ENCODE measurements around the gene HEXIM1. TPM values are rescaled to one million over a fixed set of nuclear protein-coding genes. Genes with fewer than 3 reads are reported as not detected.

Gene HEXIM1
- total and polyA plus RNA-seq, 7 experiments from 2014 or later = 5.1 to 41.3 (median 30.5) TPM

GRCh38 chr17:45146592-45146889 lies 1.7 kb upstream of the HEXIM1 start:
- ChIA-PET CTCF (interaction anchor here (0.7 to 3.5 kb wide), 2 partner anchors 11 to 50 kb away, joined by 3 to 12 read pairs; partner anchors contain the start of gene ACBD4), POLR2A (interaction anchor here (1.0 to 10.7 kb wide), 4 partner anchors 9 to 26 kb away, joined by 4 to 232 read pairs (median 8); partner anchors contain the start of genes ACBD4, HEXIM2 and PLCD3)
- H3K9me3 Mint-ChIP-seq = peaks cover 0 to 13% (median 0%) of the 10 kb centered on the region in 11 donors
- no peak for ATAC-seq
- intact Hi-C loops (cut with micrococcal nuclease) = loop anchor here (5.0 to 10.0 kb wide), 4 partner anchors 171 to 1046 kb away; partner anchors contain the start of genes KANSL1 (in 1 of the 2) and MAP3K14 (in 1 of the 2)
- Histone ChIP-seq H3K27ac (ENCODE audit: low read depth, low read length) (peak overlapping the region; percentile 91), H3K4me1 (ENCODE audit: control insufficient read depth in 2 of 2, insufficient read depth in 2 of 2, low read length in 2 of 2) (peaks cover 18 to 30% of the 10 kb centered on the region in 2 donors), H3K36me3 (ENCODE audit: control insufficient read depth in 2 of 3, insufficient read depth in 3 of 3, low read length in 3 of 3) (peaks cover 0 to 6% (median 0%) of the 10 kb centered on the region in 3 experiments), H3K9me3 (ENCODE audit: control insufficient read depth in 2 of 3, low read length in 3 of 3) (no peaks in the 10 kb centered on the region), H3K27me3 (ENCODE audit: control insufficient read depth in 2 of 2, insufficient read depth in 2 of 2, low read length in 2 of 2) (no peaks in the 10 kb centered on the region), H3K4me3 (ENCODE audit: low read length) (peak overlapping the region; percentile 80)
- peaks cover 15 to 72% (median 59%) of the 10 kb centered on the region in 7 donors for H3K4me1 Mint-ChIP-seq
- no peak for DNase-seq
- H3K4me3 Mint-ChIP-seq = peak overlapping the region; percentile 89 to 100 (median 99)
- peaks cover 0 to 15% (median 0%) of the 10 kb centered on the region in 5 donors for H3K36me3 Mint-ChIP-seq
- peaks cover 0 to 7% (median 0%) of the 10 kb centered on the region in 5 donors for H3K27me3 Mint-ChIP-seq
- H3K27ac Mint-ChIP-seq = peak overlapping the region; percentile 99 to 100 (median 100)

- no peaks in the 10 kb centered on the region for H3K9me3 ChIP-seq (ENCODE audit: control insufficient read depth in 2 of 3, low read length in 3 of 3)
- no peaks in the 10 kb centered on the region for H3K27me3 ChIP-seq (ENCODE audit: control insufficient read depth in 2 of 2, insufficient read depth in 2 of 2, low read length in 2 of 2)
- H3K27ac ChIP-seq (ENCODE audit: low read depth, low read length) = peak overlapping the region; percentile 91
- Mint-ChIP-seq H3K4me1 (peaks cover 18 to 72% (median 62%) of the 10 kb centered on the region in 7 donors), H3K4me3 (peak overlapping the region; percentile 89 to 100 (median 99)), H3K27ac (peak overlapping the region; percentile 99 to 100 (median 100)), H3K27me3 (peaks cover 0 to 7% (median 0%) of the 10 kb centered on the region in 5 donors), H3K36me3 (peaks cover 0 to 15% (median 0%) of the 10 kb centered on the region in 5 donors), H3K9me3 (peaks cover 0 to 13% (median 0%) of the 10 kb centered on the region in 11 donors)
- CTCF ChIA-PET = interaction anchor here (0.5 to 6.3 kb wide), 4 partner anchors 10 to 50 kb away, joined by 3 to 114 read pairs (median 44); partner anchors contain the start of gene ACBD4
- peak in 2 of 9 donors; percentile 28 to 70 for DNase-seq
- ATAC-seq = peak; percentile 8
- peak overlapping the region; percentile 80 for H3K4me3 ChIP-seq (ENCODE audit: low read length)
- H3K4me1 ChIP-seq (ENCODE audit: control insufficient read depth in 2 of 2, insufficient read depth in 2 of 2, low read length in 2 of 2) = peaks cover 21 to 35% of the 10 kb centered on the region in 2 donors
- intact Hi-C loops (cut with micrococcal nuclease) = loop anchor here (1.0 to 10.0 kb wide), 5 partner anchors 12 to 1045 kb away; partner anchors contain the start of genes ACBD4 (in 1 of the 2), KANSL1 (in 1 of the 2) and MAP3K14 (in 1 of the 2)
- POLR2A ChIA-PET = interaction anchor here (1.0 to 10.7 kb wide), 8 partner anchors 8 to 101 kb away, joined by 4 to 516 read pairs (median 44); partner anchors contain the start of genes ACBD4, DCAKD, FMNL1 and HEXIM2
- H3K36me3 ChIP-seq (ENCODE audit: control insufficient read depth in 2 of 3, insufficient read depth in 3 of 3, low read length in 3 of 3) = peaks cover 0 to 6% (median 0%) of the 10 kb centered on the region in 3 experiments
Observed at GRCh38 chr17:45146890-45147580, 1.2 kb upstream of the HEXIM1 start.

DNA sequence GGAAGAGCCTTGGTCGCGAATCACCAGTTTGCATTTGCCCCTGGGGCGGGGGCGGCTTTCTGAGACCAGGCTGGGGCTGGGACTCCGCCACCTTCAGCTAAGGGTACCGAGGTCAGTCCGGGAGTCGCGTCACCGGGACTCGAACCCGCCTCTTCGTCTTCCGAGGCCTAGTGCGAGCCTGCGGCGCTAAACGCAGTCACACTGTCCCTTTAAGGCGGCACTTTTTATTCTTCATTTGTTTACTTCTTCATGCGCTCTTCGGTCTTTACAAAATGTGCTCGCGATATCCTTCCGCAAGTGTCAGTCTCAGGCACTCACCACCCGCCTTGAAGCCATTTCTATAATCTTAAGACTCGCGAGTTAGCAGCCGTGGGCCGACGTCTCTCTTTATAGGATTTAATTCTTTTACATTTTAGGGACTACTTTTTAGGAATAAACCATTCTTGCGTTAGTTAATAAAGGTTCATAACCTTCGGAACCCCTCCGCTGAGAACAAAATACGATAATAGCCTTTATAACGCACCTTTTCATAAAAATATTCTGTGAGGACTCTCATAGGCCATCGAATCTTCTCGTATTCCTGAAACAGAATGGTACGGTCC lies 593 bp upstream of the HEXIM1 start:
- Histone ChIP-seq H3K9me3 (ENCODE audit: control insufficient read depth in 2 of 3, low read length in 3 of 3) (no peaks in the 10 kb centered on the region), H3K4me1 (ENCODE audit: control insufficient read depth in 2 of 2, insufficient read depth in 2 of 2, low read length in 2 of 2) (peaks cover 21 to 35% of the 10 kb centered on the region in 2 donors), H3K27ac (ENCODE audit: low read depth, low read length) (peak overlapping the region; percentile 91), H3K4me3 (ENCODE audit: low read length) (peak overlapping the region; percentile 80), H3K27me3 (ENCODE audit: control insufficient read depth in 2 of 2, insufficient read depth in 2 of 2, low read length in 2 of 2) (no peaks in the 10 kb centered on the region), H3K36me3 (ENCODE audit: control insufficient read depth in 2 of 3, insufficient read depth in 3 of 3, low read length in 3 of 3) (peaks cover 0 to 6% (median 0%) of the 10 kb centered on the region in 3 experiments)
- intact Hi-C loops (cut with micrococcal nuclease) = loop anchor here (1.0 to 10.0 kb wide), 15 partner anchors 12 to 1045 kb away; partner anchors contain the start of genes ACBD4 (in 2 of the 2), HEXIM2 (in 2 of the 2), MAP3K14 (in 2 of the 2) and NMT1 (in 2 of the 2)
- peak overlapping the region; percentile 89 to 100 (median 99) for H3K4me3 Mint-ChIP-seq
- DNase-seq (peak; percentile 71 to 90 (median 84)), ATAC-seq (peak; percentile 51)
- CTCF ChIA-PET = interaction anchor here (0.6 to 6.3 kb wide), 12 partner anchors 8 to 819 kb away, joined by 3 to 114 read pairs (median 6); partner anchors contain the start of genes ACBD4 and HEXIM2
- H3K36me3 Mint-ChIP-seq = peaks cover 0 to 15% (median 0%) of the 10 kb centered on the region in 5 donors
- H3K4me1 Mint-ChIP-seq = peaks cover 18 to 73% (median 62%) of the 10 kb centered on the region in 7 donors
- peak overlapping the region; percentile 99 to 100 (median 100) for H3K27ac Mint-ChIP-seq
- H3K27me3 Mint-ChIP-seq = peaks cover 0 to 7% (median 0%) of the 10 kb centered on the region in 5 donors
- POLR2A ChIA-PET = interaction anchor here (0.7 to 10.7 kb wide), 16 partner anchors 13 to 921 kb away, joined by 3 to 516 read pairs (median 10); partner anchors contain the start of genes ACBD4, DCAKD, FMNL1 and HEXIM2
- H3K9me3 Mint-ChIP-seq = peaks cover 0 to 13% (median 0%) of the 10 kb centered on the region in 11 donors

DNA sequence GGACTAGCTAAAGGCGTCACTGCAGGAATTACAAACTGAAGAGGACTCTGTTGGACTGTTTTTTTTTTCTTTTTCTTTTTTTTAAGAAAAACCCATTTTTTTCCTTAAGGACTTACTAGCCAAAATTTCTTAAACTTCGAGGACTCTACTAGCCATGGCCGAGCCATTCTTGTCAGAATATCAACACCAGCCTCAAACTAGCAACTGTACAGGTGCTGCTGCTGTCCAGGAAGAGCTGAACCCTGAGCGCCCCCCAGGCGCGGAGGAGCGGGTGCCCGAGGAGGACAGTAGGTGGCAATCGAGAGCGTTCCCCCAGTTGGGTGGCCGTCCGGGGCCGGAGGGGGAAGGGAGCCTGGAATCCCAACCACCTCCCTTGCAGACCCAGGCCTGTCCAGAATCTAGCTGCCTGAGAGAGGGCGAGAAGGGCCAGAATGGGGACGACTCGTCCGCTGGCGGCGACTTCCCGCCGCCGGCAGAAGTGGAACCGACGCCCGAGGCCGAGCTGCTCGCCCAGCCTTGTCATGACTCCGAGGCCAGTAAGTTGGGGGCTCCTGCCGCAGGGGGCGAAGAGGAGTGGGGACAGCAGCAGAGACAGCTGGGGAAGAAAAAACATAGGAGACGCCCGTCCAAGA lies 878 bp downstream of the HEXIM1 start:
- Histone ChIP-seq H3K9me3 (ENCODE audit: control insufficient read depth in 2 of 3, low read length in 3 of 3) (no peaks in the 10 kb centered on the region), H3K4me1 (ENCODE audit: control insufficient read depth in 2 of 2, insufficient read depth in 2 of 2, low read length in 2 of 2) (peaks cover 21 to 31% of the 10 kb centered on the region in 2 donors), H3K36me3 (ENCODE audit: control insufficient read depth in 2 of 3, insufficient read depth in 3 of 3, low read length in 3 of 3) (peaks cover 0 to 6% (median 0%) of the 10 kb centered on the region in 3 experiments), H3K4me3 (ENCODE audit: low read length) (peak overlapping the region; percentile 93), H3K27me3 (ENCODE audit: control insufficient read depth in 2 of 2, insufficient read depth in 2 of 2, low read length in 2 of 2) (no peaks in the 10 kb centered on the region), H3K27ac (ENCODE audit: low read depth, low read length) (peak overlapping the region; percentile 84)
- Mint-ChIP-seq H3K4me1 (peaks cover 18 to 63% (median 51%) of the 10 kb centered on the region in 7 donors), H3K9me3 (peaks cover 0 to 13% (median 0%) of the 10 kb centered on the region in 11 donors), H3K27me3 (peaks cover 0 to 7% (median 0%) of the 10 kb centered on the region in 5 donors), H3K36me3 (peaks cover 0 to 15% (median 0%) of the 10 kb centered on the region in 5 donors), H3K27ac (peak overlapping the region; percentile 99 to 100 (median 100)), H3K4me3 (peak overlapping the region; percentile 89 to 100 (median 99))
- ATAC-seq = peak; percentile 22
- DNase-seq = peak; percentile 61 to 80 (median 65)
- intact Hi-C loops (cut with micrococcal nuclease) = loop anchor here (1.0 to 10.0 kb wide), 7 partner anchors 23 to 1043 kb away; partner anchors contain the start of genes KANSL1 (in 1 of the 2), MAP3K14 (in 1 of the 2) and TMUB2 (in 1 of the 2)
- POLR2A ChIA-PET = interaction anchor here (0.8 to 10.7 kb wide), 17 partner anchors 11 to 248 kb away, joined by 3 to 516 read pairs (median 12); partner anchors contain the start of genes ACBD4, DCAKD, FMNL1 and HEXIM2
- CTCF ChIA-PET = interaction anchor here (0.6 to 6.3 kb wide), 20 partner anchors 8 to 637 kb away, joined by 3 to 114 read pairs (median 6); partner anchors contain the start of genes ACBD4, HEXIM2 and PLCD3

Data from naive thymus-derived CD4-positive, alpha-beta T cell (primary cell).